ENCODE data around the gene MRPS10. TPM values are rescaled to one million over a fixed set of nuclear protein-coding genes. Genes with fewer than 3 reads are reported as not detected.

MRPS10 gene
- polyA plus RNA-seq, 3 donors = 9.2 to 33.0 (median 31.4) TPM

DNA sequence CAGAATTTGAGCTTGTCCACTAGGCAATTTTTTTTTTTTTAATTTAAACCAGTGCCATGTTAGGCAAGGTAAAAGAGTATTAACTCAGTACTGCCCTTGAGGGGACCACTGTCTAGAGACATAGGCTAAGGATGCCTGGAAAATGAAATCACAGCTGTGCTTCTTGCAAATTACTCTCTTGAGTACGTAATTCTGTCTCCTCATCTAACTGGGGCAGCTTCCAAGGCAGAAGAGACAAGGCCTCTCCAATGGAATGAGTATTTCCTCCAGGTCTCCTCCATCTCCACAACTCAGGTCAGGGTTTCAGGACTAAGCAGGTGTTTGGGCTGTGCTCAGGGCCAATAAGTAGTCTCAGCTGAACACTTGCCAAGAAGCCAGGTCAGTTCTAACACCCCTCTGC is 33.8 kb upstream of the MRPS10 start:
- no peak overlapping the region for H3K27ac Mint-ChIP-seq
- no peak overlapping the region for H3K4me2 ChIP-seq (replicated peaks; ENCODE audit: extremely low read depth, low read length, poor library complexity, severe bottlenecking)
- peaks cover 73 to 94% of the 10 kb centered on the region in 2 donors for H3K36me3 Mint-ChIP-seq

GRCh38 chr6:42250274-42250931 is 32.7 kb upstream of the MRPS10 start:
- no peak overlapping the region for H3K4me2 ChIP-seq (replicated peaks; ENCODE audit: extremely low read depth, low read length, poor library complexity, severe bottlenecking)
- no peaks in the 10 kb centered on the region for H3K27me3 ChIP-seq (ENCODE audit: control insufficient read depth in 2 of 2, insufficient read depth in 2 of 2, low read length in 2 of 2)
- Mint-ChIP-seq H3K27ac (peak overlapping the region in 2 of 7 donors; percentile 22 to 37), H3K4me1 (peaks cover 10% of the 10 kb centered on the region), H3K9me3 (no peaks in the 10 kb centered on the region), H3K27me3 (ENCODE audit: low read depth in 3 of 3) (peaks cover 0 to 1% (median 1%) of the 10 kb centered on the region in 3 donors), H3K36me3 (peaks cover 70 to 93% of the 10 kb centered on the region in 2 donors), H3K4me3 (no peak overlapping the region)
- H3K4me1 ChIP-seq (ENCODE audit: control insufficient read depth in 1 of 2, insufficient read depth in 2 of 2, low read length in 2 of 2) = no peaks in the 10 kb centered on the region
- intact Hi-C loops (cut with micrococcal nuclease) = no loop called here
- H3K9me3 ChIP-seq (replicated peaks in 1 of 2; ENCODE audit: control insufficient read depth in 1 of 2, insufficient read depth in 1 of 2, low read length in 2 of 2) = no peaks in the 10 kb centered on the region
- H3K36me3 ChIP-seq (replicated peaks in 1 of 2; ENCODE audit: control insufficient read depth in 1 of 2, insufficient read depth in 2 of 2, low read length in 2 of 2) = peaks cover 80 to 97% of the 10 kb centered on the region in 2 donors
- H2AFZ ChIP-seq (ENCODE audit: insufficient read depth, low read depth, low read length, poor library complexity, severe bottlenecking) = no peak overlapping the region
- TF ChIP-seq CTCF (IDR thresholded peaks at IDR 0.05) = no peak
- H3K79me2 ChIP-seq (ENCODE audit: insufficient read depth, low read length) = no peaks in the 10 kb centered on the region
- no peak overlapping the region for H3K4me3 ChIP-seq (replicated peaks in 1 of 3; ENCODE audit: low read depth in 2 of 3, low read length in 3 of 3)
- WGBS (ENCODE audit: insufficient coverage) = 96% methylated on average over 7 of the region's 10 CpGs
- H3K27ac ChIP-seq (ENCODE audit: low read depth in 1 of 2, low read length in 2 of 2) = no peak overlapping the region
- H4K20me1 ChIP-seq (ENCODE audit: insufficient read depth, low read length) = no peaks in the 10 kb centered on the region
- no peak overlapping the region for H3K9ac ChIP-seq (ENCODE audit: insufficient read depth, low read length, poor library complexity, severe bottlenecking)
- no peak for DNase-seq

More for the DNA sequence above, 33.8 kb upstream of the MRPS10 start:
- intact Hi-C loops (cut with micrococcal nuclease) = no loop called here
- no peak overlapping the region for H3K27ac ChIP-seq (ENCODE audit: low read depth in 1 of 2, low read length in 2 of 2)
- no peak overlapping the region for H2AFZ ChIP-seq (ENCODE audit: insufficient read depth, low read depth, low read length, poor library complexity, severe bottlenecking)
- H3K79me2 ChIP-seq (ENCODE audit: insufficient read depth, low read length) = no peaks in the 10 kb centered on the region
- 100% methylated on average over 1 of the region's 1 CpG for WGBS (ENCODE audit: insufficient coverage)
- peaks cover 78 to 97% of the 10 kb centered on the region in 2 donors for H3K36me3 ChIP-seq (replicated peaks in 1 of 2; ENCODE audit: control insufficient read depth in 1 of 2, insufficient read depth in 2 of 2, low read length in 2 of 2)
- H3K9ac ChIP-seq (ENCODE audit: insufficient read depth, low read length, poor library complexity, severe bottlenecking) = no peak overlapping the region
- H3K27me3 ChIP-seq (ENCODE audit: control insufficient read depth in 2 of 2, insufficient read depth in 2 of 2, low read length in 2 of 2) = no peaks in the 10 kb centered on the region
- H3K9me3 ChIP-seq (replicated peaks in 1 of 2; ENCODE audit: control insufficient read depth in 1 of 2, insufficient read depth in 1 of 2, low read length in 2 of 2) = no peaks in the 10 kb centered on the region
- Mint-ChIP-seq H3K4me1 (peaks cover 10% of the 10 kb centered on the region), H3K9me3 (no peaks in the 10 kb centered on the region), H3K27me3 (ENCODE audit: low read depth in 3 of 3) (peaks cover 0 to 1% (median 1%) of the 10 kb centered on the region in 3 donors), H3K4me3 (no peak overlapping the region)
- H4K20me1 ChIP-seq (ENCODE audit: insufficient read depth, low read length) = no peaks in the 10 kb centered on the region
- TF ChIP-seq CTCF (IDR thresholded peaks at IDR 0.05) = no peak
- no peaks in the 10 kb centered on the region for H3K4me1 ChIP-seq (ENCODE audit: control insufficient read depth in 1 of 2, insufficient read depth in 2 of 2, low read length in 2 of 2)
- H3K4me3 ChIP-seq (replicated peaks in 1 of 3; ENCODE audit: low read depth in 2 of 3, low read length in 3 of 3) = no peak overlapping the region
- no peak for DNase-seq
